KMS-11 (cell line): ENCODE data around the gene EHD2.

Source experiments
- H2AFZ ChIP-seq: fragments of 200-600 bp; sonication (generic); 2 replicates; pipeline ENCODE4 v1.6.1; 2016; ENCODE audit warnings: antibody characterized with exemption, mixed run types, low read depth
- H3K27ac ChIP-seq: fragments of 200-600 bp; sonication (generic); 2 replicates; pipeline ENCODE4 v1.6.1; 2016; ENCODE audit warnings: mild to moderate bottlenecking, mixed run types
- H3K27me3 ChIP-seq: fragments of 200-600 bp; sonication (generic); 2 replicates; pipeline ENCODE4 v1.6.1; 2017; ENCODE audit warnings: mild to moderate bottlenecking, low read depth, mixed run types, moderate library complexity; ENCODE audit not compliant: insufficient read depth
- H3K36me3 ChIP-seq: fragments of 200-600 bp; sonication (generic); 2 replicates; pipeline ENCODE4 v1.6.1; 2017; ENCODE audit warnings: mild to moderate bottlenecking, mixed run types; ENCODE audit not compliant: insufficient read depth
- H3K4me1 ChIP-seq: fragments of 200-600 bp; sonication (generic); 2 replicates; pipeline ENCODE4 v1.6.1; 2016; ENCODE audit warnings: mild to moderate bottlenecking, low read depth, mixed run types; ENCODE audit not compliant: poor library complexity, severe bottlenecking
- H3K4me2 ChIP-seq: fragments of 200-600 bp; sonication (generic); 2 replicates; pipeline ENCODE4 v1.7.0; 2016; ENCODE audit warnings: mild to moderate bottlenecking, mixed run types
- H3K4me3 ChIP-seq: fragments of 200-600 bp; sonication (generic); IDR thresholded peaks from 2 replicates; pipeline ENCODE4 v1.6.1; 2017; ENCODE audit warnings: low read depth, low read length, mixed read lengths; ENCODE audit not compliant: insufficient read depth
- H3K79me2 ChIP-seq: fragments of 200-600 bp; sonication (generic); 2 replicates; pipeline ENCODE4 v1.6.1; 2016; ENCODE audit warnings: low read depth, mixed run types; ENCODE audit not compliant: insufficient read depth
- H3K9ac ChIP-seq: fragments of 200-600 bp; sonication (generic); 2 replicates; pipeline ENCODE4 v1.6.1; 2016; ENCODE audit warnings: mild to moderate bottlenecking, mixed run types
- H4K20me1 ChIP-seq: fragments of 200-600 bp; sonication (generic); 2 replicates; pipeline ENCODE4 v1.6.1; 2016; ENCODE audit warnings: mild to moderate bottlenecking, mixed run types; ENCODE audit not compliant: insufficient read depth
- TF ChIP-seq, protein P1 (sequence below): fragments of 200-600 bp; sonication (generic); conservative IDR thresholded peaks from 2 replicates; pipeline ENCODE4 v1.6.1; 2017; ENCODE audit warnings: low read depth, mild to moderate bottlenecking, antibody characterized with exemption, low read length, moderate library complexity, mixed read lengths

The EHD2 gene

DNA sequence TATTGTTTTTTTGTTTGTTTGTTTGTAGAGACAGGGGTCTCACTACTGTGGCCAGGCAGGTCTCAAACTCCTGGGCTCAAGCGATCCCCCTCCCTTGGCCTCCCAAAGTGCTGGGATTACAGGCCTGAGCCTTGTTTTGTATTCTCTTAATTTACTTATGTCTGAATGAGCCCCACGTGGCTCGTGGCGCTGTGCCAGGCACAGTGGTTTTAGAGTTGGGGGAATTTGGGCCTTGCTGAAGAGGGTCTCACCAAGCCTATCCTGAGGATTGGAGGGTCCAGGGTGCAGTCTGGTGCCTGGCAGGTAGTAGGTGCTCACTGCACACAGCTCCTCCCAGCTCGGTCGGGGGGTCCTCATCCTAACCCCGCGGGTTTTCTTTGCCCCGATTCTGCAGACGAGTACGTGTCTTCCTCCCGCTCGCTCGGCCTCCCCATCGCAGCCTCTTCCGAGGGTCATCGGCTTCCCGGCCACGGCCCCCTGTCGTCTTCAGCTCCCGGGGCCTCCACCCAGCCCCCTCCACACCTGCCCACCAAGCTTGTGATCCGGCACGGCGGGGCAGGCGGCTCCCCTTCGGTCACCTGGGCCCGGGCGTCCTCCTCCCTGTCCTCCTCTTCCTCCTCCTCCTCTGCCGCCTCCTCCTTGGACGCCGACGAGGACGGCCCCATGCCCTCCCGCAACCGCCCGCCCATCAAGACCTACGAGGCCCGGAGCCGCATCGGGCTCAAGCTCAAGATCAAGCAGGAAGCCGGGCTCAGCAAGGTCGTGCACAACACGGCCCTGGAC, 12.1 kb upstream of the EHD2 start:
- H3K9ac ChIP-seq, result no peak overlapping the region
- H3K36me3 ChIP-seq, result no peaks in the 10 kb centered on the region
- H4K20me1 ChIP-seq, result no peaks in the 10 kb centered on the region
- H2AFZ ChIP-seq, result no peak overlapping the region
- TF ChIP-seq, protein P1, sequence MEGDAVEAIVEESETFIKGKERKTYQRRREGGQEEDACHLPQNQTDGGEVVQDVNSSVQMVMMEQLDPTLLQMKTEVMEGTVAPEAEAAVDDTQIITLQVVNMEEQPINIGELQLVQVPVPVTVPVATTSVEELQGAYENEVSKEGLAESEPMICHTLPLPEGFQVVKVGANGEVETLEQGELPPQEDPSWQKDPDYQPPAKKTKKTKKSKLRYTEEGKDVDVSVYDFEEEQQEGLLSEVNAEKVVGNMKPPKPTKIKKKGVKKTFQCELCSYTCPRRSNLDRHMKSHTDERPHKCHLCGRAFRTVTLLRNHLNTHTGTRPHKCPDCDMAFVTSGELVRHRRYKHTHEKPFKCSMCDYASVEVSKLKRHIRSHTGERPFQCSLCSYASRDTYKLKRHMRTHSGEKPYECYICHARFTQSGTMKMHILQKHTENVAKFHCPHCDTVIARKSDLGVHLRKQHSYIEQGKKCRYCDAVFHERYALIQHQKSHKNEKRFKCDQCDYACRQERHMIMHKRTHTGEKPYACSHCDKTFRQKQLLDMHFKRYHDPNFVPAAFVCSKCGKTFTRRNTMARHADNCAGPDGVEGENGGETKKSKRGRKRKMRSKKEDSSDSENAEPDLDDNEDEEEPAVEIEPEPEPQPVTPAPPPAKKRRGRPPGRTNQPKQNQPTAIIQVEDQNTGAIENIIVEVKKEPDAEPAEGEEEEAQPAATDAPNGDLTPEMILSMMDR, result no peak
- H3K4me2 ChIP-seq, result no peak overlapping the region
- no peak overlapping the region for H3K4me3 ChIP-seq
- H3K27ac ChIP-seq, result no peak overlapping the region
- no peaks in the 10 kb centered on the region for H3K79me2 ChIP-seq
- H3K4me1 ChIP-seq, result peaks cover 4% of the 10 kb centered on the region
- no peaks in the 10 kb centered on the region for H3K27me3 ChIP-seq

DNA sequence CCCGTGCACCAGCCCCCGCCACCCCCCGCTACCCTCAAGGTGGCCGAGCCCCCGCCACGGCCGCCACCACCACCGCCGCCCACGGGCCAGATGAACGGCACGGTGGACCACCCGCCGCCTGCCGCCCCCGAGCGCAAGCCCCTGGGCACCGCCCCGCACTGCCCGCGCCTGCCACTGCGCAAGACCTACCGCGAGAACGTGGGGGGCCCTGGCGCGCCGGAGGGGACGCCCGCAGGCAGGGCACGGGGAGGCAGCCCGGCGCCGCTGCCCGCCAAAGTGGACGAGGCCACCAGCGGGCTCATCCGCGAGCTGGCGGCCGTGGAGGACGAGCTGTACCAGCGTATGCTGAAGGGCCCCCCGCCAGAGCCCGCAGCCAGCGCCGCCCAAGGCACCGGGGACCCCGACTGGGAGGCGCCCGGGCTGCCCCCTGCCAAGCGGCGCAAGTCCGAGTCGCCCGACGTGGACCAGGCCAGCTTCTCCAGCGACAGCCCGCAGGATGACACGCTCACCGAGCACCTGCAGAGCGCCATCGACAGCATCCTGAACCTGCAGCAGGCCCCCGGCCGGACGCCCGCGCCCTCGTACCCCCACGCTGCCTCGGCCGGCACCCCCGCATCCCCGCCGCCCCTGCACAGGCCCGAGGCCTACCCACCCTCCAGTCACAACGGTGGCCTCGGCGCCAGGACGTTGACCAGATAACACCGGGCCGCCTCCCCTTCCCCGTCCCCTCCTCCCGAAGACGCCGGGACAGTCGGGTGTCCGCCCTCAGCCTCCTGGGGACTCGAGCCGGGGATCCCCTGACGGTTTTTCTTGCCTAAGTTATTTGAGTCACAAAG, 11.3 kb upstream of the EHD2 start:
- no peak overlapping the region for H3K9ac ChIP-seq
- peaks cover 4% of the 10 kb centered on the region for H3K4me1 ChIP-seq
- TF ChIP-seq, protein P1, result no peak
- H3K79me2 ChIP-seq, result no peaks in the 10 kb centered on the region
- no peak overlapping the region for H2AFZ ChIP-seq
- H4K20me1 ChIP-seq, result no peaks in the 10 kb centered on the region
- H3K4me2 ChIP-seq, result no peak overlapping the region
- no peak overlapping the region for H3K27ac ChIP-seq
- no peaks in the 10 kb centered on the region for H3K27me3 ChIP-seq
- H3K36me3 ChIP-seq, result no peaks in the 10 kb centered on the region
- no peak overlapping the region for H3K4me3 ChIP-seq

DNA sequence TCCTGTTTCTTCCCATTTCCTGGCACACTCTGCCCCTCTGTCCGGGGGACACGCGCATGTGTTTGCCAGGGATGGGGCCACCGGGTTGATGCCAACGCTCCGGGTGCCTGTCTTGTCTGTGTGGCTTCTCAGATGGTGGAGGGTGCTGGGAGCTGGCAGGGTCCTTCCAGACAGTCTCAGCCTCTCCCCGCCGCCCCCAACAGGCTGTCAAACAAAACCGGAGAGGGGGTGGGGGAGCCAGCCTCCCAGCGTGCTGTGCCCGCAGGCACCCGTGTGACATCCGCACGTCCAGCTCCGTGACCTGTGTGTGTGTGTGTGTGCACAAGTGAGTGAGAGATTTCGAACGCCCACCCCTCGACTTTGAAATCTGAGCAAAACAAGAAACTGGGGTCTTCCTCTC, 10.6 kb upstream of the EHD2 start:
- no peak overlapping the region for H3K27ac ChIP-seq
- H3K9ac ChIP-seq, result no peak overlapping the region
- no peak overlapping the region for H3K4me2 ChIP-seq
- no peak overlapping the region for H2AFZ ChIP-seq
- H3K79me2 ChIP-seq, result no peaks in the 10 kb centered on the region
- H3K36me3 ChIP-seq, result no peaks in the 10 kb centered on the region
- TF ChIP-seq, protein P1, result no peak
- peaks cover 4% of the 10 kb centered on the region for H3K4me1 ChIP-seq
- no peaks in the 10 kb centered on the region; the same call in 1 of the 2 replicates for H3K27me3 ChIP-seq
- no peak overlapping the region for H3K4me3 ChIP-seq
- H4K20me1 ChIP-seq, result no peaks in the 10 kb centered on the region

DNA sequence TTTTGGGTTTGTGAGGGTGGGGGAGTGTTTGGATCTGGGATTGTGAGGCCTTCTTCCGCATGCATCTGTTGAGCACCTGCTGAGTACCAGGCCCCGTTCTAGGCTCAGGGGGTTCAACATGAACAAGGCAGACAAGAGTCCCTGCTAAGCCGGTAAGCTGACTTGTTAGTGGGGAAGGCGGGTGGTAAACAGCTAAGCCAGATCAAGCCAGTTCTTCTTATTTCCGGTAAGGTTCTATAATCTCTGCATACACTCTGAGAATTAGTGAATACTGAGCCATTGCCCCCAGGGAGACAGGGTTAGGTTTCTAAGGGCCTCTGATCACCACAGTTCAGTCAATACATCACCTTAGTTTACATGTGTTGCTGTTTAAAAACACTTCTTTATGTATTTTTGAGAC, 9.9 kb upstream of the EHD2 start:
- Histone ChIP-seq H2AFZ (no peak overlapping the region), H3K4me1 (no peaks in the 10 kb centered on the region), H3K4me3 (no peak overlapping the region), H3K9ac (no peak overlapping the region), H3K79me2 (no peaks in the 10 kb centered on the region), H4K20me1 (no peaks in the 10 kb centered on the region), H3K27me3 (peaks cover 3% of the 10 kb centered on the region; the same call in 1 of the 2 replicates), H3K27ac (no peak overlapping the region), H3K4me2 (no peak overlapping the region), H3K36me3 (no peaks in the 10 kb centered on the region)
- TF ChIP-seq, protein P1, result no peak
